ENCODE measurements around the gene SAP130.
"Not testable (repeated sequence)": the region's sequence is repeated elsewhere in the genome, so short reads cannot be mapped to it uniquely, and the experiment has no call there.

SAP130 gene

DNA sequence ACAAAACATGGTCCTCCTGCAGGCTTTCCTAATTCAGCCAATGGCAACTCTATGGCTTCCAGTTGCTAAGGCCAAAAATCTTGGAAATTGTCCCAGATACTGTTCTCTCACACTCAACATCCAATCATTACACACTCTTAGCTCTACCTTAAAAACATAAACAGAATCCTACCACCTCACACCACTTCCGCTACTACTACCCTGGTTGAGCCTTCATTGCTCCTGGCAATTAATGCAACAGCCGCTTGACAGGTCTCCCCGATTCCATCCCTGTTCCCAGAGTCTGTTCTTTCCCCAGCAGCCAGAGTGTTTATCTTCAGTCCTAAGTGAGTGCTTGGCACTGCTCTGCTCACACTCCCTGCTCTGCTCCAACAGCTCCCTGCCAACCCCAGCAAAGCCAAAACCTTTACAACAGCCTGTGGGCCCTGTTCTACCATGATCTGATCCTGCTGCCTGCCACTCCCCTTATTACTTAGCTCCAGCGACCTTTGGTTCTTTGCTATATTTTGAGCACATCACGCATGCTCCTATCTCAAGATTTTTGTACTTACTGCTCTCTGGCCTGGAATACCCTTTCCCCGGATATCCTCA lies 74.6 kb downstream of the SAP130 start:
- DNase-seq (ENCODE audit: low read depth), result no peak

GRCh38 chr2:127951026-127951425 lies 76.8 kb downstream of the SAP130 start:
- no peak for DNase-seq (ENCODE audit: low read depth)

- no peak for DNase-seq (ENCODE audit: low read depth)
These were observed 77.6 kb downstream of the SAP130 start for GRCh38 chr2:127950264-127950663.

DNA sequence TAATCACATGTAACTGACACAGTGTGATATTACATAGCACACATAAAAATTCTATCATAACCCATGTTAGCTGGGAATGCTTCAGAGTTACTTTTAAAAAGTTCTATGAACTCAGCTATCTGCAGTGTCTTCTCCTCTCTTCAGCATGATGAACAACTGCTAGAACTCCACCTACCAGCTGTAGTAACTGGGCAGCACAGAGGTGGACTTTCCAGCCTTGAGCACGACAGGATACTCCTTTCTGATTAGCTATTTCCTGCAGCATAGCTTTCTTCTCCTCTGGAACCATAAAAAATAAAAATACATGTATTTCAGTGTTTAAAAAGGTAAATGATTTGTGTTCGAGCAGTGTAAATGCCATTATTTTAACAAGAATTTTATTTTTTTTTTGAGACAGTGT lies 82.6 kb downstream of the SAP130 start:
- DNase-seq (ENCODE audit: low read depth), result no peak

GRCh38 chr2:127943186-127943585 lies 84.7 kb downstream of the SAP130 start:
- DNase-seq (ENCODE audit: low read depth), result peak; percentile 9

GRCh38 chr2:127942002-127942401 lies 85.9 kb downstream of the SAP130 start:
- no peak for DNase-seq (ENCODE audit: low read depth)

DNA sequence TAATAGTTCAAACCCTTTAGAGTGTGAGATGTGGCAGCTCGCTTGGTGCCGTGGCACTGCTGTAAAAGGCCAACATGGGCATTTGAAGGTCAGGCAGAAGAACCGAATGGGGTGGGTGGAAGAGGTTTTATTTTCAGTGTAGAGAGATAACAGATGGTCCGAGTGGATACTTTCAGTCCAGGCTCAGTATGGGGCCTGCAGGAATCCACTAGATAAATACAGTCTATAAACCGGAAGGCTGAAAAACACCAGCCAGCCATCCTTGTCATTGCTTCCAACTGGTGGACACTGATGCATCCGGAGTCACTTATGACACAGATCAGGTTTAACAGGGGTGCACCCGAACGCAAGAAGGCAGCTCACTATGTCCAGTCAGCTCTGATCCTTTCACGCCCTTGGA lies 86.4 kb downstream of the SAP130 start:
- no peak for DNase-seq (ENCODE audit: low read depth)

- DNase-seq (ENCODE audit: low read depth), result no peak
These were observed 87.2 kb downstream of the SAP130 start for GRCh38 chr2:127940641-127941040.

- no peak for DNase-seq (ENCODE audit: low read depth)
These were observed 92.5 kb downstream of the SAP130 start for GRCh38 chr2:127935337-127935736.

GRCh38 chr2:127932199-127932876 lies 95.5 kb downstream of the SAP130 start:
- peak; percentile 91 for DNase-seq (ENCODE audit: low read depth)

- no peak for DNase-seq (ENCODE audit: low read depth)
These were observed 98.4 kb downstream of the SAP130 start for GRCh38 chr2:127929449-127929848.

DNA sequence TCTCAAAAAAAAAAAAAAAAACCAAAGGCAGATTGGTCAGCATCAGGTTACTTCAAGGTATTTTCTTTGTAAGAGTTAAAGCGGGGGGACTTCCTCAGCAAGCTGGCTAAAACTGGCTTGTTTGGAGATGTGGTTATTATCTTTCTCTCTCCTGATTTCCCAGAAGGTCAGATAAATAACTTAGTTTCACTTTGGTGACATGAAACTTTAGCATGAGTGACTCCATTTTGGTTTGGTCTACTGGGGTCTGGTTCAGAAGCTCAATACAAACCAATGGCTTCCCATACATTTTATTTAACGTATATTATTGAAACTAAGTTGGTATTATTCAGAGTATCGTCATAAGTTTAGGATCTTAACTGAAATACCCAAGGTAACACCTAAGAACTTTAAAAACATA lies 100.5 kb downstream of the SAP130 start:
- DNase-seq (ENCODE audit: low read depth), result no peak

DNA sequence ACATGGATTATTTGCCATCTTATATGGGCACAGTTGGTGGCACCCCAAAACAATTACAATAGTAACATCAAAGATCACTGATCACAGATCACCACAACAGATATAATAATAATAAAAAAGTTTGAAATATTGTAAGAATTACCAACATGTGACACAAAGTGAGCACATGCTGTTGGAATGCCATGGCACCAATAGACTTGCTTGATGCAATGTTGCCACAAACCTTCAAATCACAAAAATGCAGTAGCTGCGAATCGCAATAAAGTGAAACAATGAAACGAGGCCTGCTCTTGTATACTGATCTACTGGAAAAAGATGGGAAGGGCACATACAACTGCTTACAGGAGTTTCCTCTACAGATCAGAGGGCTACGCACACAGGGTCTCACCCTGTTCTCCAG lies 109.9 kb downstream of the SAP130 start:
- DNase-seq (ENCODE audit: low read depth), result peak; percentile 11

DNA sequence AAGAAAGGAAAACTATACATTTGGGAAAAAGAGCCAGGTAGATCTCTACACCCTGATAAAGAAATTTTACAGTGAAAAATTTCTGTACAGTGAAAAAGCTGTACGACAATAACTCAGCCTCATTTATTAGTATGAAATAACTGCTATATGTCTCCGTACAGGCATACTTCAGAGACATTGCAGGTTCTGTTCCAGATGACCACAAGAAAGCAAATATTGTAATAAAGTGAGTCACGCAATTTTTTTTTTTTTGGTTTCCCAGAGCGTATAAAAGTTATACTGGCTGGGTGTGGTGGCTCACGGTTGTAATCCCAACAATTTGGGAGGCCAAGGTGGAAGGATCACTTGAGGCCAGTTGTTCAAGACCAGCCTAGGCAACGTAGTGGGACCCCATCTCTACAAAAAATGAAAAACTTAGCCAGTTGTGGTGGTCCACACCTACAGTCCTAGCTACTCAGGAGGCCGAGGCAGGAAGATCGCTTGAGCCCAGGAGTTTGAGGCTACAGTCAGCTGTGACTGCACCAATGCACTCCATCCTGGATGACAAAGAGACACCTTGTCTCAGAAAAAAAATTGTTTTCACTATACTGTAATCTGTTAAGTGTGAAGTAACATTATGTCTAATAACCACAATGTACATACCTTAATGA lies 113.9 kb downstream of the SAP130 start:
- DNase-seq (ENCODE audit: low read depth), result no peak

- DNase-seq (ENCODE audit: low read depth), result no peak
These were observed 116.1 kb downstream of the SAP130 start for GRCh38 chr2:127911737-127912136.

DNA sequence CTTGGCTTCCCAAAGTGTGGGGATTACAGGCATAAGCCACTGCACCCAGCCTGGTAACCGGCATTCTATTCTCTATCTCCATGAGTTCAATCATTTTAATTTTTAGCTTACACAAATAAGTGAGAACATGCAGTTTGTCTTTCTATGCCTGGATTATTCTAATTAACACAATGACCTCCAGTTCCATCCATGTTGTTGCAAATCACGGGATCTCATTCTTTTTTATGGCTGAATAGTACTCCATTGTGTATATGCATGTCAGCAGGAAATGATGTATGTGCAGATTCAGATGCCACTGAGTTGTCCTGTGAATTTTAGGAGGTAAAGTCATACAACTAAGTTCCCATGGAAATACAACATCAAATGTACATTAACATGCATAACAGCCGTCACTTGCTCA lies 117.4 kb downstream of the SAP130 start:
- DNase-seq (ENCODE audit: low read depth), result no peak

- DNase-seq (ENCODE audit: low read depth), result no peak
These were observed 118.8 kb downstream of the SAP130 start for GRCh38 chr2:127909019-127909418.

DNA sequence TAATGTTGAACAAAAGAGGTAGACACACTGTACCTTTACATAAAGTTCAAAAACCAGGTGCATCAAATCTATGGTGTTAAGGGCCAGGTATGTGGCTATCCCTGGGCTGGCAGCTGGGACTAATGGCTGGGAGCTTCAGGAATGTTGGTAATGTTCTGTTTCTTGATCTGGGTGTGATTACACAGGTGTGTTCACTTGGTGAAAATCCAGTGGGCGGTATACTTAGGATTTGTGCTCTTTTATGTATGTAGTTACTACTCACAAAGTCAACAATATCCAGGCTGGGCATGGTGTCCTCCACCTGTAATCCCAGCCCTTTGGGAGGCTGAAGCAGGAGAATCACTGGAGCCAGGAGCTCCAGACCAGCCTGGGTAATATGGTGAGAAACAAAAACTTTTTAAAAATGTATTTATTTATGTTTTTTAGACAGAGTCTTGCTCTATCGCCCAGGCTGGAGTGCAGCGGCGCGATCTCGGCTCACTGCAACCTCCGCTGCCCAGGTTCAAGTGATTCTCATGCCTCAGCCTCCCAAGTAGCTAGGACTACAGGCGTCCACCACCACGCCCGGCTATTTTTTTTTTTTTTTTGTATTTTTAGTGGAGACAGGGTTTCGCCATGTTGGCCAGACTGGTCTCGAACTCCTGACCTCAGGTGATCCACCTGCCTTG lies 120.0 kb downstream of the SAP130 start:
- DNase-seq (ENCODE audit: low read depth), result not testable (repeated sequence)

GRCh38 chr2:127906206-127906926 lies 121.5 kb downstream of the SAP130 start:
- no peak for DNase-seq (ENCODE audit: low read depth)

DNA sequence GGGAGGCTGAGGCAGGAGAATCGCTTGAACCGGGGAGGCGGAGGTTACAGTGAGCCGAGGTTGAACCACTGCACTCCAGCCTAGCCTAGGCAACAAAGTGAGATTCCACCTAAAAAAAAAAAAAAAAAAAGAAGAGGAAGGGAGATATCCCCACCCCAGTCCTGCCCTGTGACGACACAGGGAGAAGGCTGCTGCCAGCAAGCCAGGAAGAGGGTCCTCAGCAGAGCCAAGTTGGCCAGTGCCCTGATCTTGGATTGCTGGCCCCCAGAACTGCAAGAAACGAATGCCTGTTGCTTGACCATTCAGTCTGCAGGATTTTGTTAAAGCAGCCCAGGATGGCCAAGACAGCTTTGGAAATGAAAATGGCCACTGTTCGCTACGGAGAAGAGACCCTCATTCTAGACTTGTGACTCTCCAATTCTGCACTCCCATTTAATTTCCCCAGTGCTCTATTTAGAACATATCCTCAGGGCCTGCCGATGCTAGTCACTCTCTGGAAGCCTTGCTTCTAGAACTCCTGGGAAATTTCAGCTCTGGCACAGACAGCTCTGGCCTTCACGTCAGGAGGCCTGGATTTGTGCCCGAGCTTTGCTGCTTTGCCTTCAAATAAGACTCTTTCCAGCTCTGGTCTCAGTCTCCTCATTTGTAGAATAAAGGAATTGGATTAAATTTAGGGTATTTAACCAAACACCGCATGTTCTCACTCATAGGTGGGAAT lies 126.4 kb downstream of the SAP130 start:
- no peak for DNase-seq (ENCODE audit: low read depth)

GRCh38 chr2:127897531-127898211 lies 130.2 kb downstream of the SAP130 start:
- no peak for DNase-seq (ENCODE audit: low read depth)
